ENCODE data around the gene DYRK1B.

Gene DYRK1B

GRCh38 chr19:39832341-39833083 lies 1.4 kb downstream of the DYRK1B start:
- in situ Hi-C loops (cut with MboI; ENCODE audit: low sequenced_read_pairs): no loop called here

GRCh38 chr19:39831679-39832078 lies 2.3 kb downstream of the DYRK1B start:
- in situ Hi-C loops (cut with MboI; ENCODE audit: low sequenced_read_pairs): no loop called here

- in situ Hi-C loops (cut with MboI; ENCODE audit: low sequenced_read_pairs): no loop called here
These were observed 3.1 kb downstream of the DYRK1B start for GRCh38 chr19:39830847-39831246.

DNA sequence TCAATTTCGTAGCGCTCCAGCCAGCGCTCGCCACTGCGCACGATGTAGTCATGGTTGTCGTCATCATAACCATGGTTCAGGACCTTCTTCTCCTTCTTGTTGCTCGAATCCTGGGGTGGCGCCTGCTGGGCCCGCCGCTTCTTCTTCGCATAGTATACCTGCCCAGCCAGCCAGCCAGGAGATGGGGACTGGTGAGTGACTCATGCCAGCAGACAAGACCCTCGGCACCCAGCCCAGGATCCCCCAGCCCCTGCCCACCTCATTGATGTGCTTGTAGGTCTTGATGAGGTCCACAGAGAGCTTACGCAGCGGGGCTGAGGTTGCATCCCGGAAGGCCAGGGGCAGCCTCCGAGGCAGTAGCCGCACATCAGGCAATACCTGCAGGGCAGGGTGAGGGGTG lies 3.6 kb downstream of the DYRK1B start:
- in situ Hi-C loops (cut with MboI; ENCODE audit: low sequenced_read_pairs): no loop called here

DNA sequence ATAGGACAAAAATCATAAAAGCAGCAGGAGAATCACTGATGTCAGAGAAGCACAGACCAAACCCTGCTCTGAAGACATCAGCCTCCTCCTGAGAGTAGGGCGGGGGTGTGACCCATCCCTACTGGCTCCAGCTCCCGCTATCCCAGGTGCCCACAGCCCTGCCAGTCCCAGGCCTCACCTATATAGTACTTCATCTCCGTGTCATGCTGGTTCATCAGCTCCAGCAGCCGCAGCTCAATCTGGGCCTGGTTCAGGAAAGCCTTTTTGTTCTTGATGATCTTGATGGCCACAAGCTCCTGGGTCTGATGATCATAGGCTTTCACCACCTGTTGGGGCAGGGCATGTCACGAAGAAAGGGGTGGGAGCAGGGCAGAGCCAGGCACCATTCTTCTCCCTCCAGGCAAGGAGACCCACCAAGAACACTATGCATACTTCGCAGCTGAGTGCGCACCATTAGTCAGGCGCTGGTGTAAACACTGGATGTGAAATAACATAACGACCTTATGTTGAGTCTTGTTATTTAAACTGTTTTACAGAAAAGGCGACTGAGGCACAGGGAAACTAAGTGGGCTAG lies 4.2 kb downstream of the DYRK1B start:
- in situ Hi-C loops (cut with MboI; ENCODE audit: low sequenced_read_pairs): no loop called here

DNA sequence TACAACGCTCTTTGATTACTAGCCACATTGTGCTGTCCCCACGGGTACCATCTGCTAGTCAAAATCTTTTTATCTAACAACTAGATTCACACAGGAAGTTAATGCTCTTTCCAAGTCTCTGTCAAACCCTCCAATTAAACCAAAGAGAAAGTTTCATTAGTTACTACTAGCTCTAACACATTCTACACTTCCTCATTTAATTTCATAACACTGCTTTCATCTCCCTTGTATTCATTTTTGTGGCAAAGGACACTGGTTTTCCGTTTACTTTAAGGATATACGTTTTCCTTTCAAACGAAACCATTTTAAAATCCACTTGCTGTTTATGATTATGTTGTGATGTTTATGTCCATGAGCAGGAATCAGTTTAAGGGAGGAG lies 5.3 kb downstream of the DYRK1B start:
- in situ Hi-C loops (cut with MboI; ENCODE audit: low sequenced_read_pairs): no loop called here

DNA sequence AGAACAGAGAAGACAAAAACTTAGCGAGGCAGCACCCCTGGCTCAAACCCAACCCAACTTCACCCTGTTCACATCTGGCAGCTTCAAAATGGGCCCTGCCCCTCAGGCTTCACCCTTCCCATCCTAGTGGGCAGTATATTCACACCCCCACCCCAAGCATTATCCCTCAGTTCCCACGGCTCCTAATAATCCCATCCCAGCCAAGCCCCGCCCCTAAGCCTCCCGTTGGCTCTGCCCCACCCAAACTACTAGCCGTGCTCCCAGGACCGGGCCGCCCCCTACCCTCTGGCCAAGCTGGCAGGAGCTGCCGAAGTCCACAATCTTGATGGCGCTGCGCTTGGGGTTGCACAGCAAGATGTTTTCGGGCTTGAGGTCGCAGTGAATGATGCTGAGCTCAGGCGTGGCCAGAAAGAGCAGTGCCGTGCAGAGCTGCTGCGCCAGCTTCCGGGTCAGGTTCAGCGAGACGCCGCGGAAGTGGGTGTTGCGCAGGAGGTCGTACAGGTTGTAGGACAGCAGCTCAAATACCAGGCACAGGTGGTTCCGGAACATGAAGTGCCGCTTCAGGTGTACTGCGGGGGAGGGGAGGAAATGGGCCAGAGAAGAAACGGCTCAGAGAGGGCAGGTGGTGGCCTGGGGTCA lies 5.8 kb downstream of the DYRK1B start:
- in situ Hi-C loops (cut with MboI; ENCODE audit: low sequenced_read_pairs): no loop called here

- in situ Hi-C loops (cut with MboI; ENCODE audit: low sequenced_read_pairs): no loop called here
These were observed 6.7 kb downstream of the DYRK1B start for GRCh38 chr19:39827216-39827615.

DNA sequence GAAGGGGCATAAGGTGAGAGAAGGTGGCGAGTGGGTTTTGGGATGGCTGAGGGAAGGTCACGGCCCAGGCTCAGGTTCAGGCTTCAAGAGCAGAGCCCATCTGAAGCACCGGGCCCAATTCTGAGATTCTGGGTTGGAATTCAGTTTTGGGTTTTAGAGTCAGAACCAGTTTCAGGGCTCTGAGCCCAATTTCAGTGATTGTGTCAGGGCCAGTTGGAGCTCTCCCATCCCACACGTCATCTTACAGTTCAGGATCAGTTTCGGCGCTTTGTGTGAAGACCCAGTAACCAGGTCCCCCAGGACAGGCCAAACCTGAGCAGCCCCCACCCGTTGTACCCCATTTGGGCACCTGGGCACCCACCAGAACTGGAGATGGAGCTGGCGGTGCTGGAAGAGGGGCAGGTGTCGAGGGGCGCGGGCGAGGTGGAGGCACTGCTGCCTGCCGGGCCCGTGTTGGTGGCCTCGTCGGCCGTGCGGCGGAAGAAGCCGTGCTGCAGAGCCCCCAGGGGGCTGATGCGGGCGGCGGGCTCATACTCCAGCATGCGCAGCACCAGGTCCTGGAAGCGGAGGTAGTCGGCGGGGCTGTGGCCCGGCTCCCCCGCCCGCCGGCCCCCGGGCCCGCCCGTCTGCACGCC lies 7.5 kb downstream of the DYRK1B start:
- in situ Hi-C loops (cut with MboI; ENCODE audit: low sequenced_read_pairs): no loop called here

DNA sequence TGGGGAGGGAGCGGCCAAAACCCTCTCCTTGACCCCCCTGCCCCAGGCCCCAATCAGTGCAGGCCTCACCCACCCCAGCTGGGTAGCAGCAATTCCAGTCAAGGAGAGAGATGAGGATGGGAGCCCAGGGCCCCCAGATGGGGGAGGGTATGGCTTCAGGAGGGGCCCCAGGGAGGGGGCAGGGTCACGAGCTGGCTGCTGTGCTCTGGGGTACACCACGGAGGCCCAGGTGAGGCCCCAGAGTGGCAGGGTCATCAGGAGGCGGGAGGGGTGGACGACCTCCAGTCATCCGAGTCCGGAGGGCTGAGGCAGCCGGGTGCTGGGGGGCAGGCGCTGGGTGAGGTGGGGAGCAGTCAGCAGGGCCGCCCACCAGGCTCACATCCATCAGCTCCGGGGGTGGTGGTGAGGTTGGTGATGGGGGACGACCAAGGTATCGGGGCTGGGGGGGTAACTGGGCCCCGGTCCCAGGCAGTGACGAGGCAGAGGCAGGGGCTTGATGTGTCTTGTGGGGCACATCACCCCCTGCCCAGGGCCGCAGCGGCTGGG lies 8.4 kb downstream of the DYRK1B start:
- in situ Hi-C loops (cut with MboI; ENCODE audit: low sequenced_read_pairs): no loop called here

- in situ Hi-C loops (cut with MboI; ENCODE audit: low sequenced_read_pairs): no loop called here
These were observed 8.9 kb downstream of the DYRK1B start for GRCh38 chr19:39825093-39825463.

- in situ Hi-C loops (cut with MboI; ENCODE audit: low sequenced_read_pairs): no loop called here
These were observed 9.5 kb downstream of the DYRK1B start for GRCh38 chr19:39824143-39825092.

DNA sequence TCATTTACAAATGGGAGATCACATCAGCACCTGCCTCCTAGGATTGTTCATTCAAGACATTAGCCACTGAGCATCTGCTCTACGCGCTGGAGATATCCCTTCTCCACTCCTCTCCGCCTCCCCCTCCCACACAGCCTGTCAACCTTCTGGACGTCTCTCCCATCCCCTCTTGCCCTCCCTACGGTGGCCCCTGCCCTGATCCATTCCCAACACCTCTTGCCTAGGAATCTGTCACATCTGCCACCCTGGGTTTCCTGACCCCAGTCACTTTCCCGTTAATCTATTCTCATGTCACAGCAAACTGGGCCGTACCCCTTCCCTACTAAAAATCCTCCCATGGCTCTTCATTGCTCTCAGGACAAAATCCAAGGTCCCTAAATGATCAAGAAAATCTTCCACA lies 10.3 kb downstream of the DYRK1B start:
- in situ Hi-C loops (cut with MboI; ENCODE audit: low sequenced_read_pairs): no loop called here

DNA sequence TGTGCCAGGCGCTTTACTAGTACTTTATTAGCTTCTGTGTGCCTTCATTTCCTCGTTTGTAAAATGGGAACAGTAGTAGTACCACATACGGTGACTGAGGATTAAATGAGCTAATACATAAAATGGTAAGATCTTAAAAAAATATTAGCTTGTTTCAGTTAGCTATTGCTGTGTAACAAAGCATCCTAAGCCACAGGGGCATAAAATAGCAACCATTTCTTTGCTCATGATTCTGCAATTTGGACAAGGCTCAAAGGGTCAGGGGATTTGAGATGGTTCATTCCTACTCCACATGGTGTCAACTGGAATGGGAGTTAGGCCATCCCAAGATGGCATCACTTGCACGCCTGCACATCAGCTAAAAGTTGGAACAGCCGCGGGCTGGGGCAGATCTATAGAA lies 13.3 kb downstream of the DYRK1B start:
- in situ Hi-C loops (cut with MboI; ENCODE audit: low sequenced_read_pairs): no loop called here

DNA sequence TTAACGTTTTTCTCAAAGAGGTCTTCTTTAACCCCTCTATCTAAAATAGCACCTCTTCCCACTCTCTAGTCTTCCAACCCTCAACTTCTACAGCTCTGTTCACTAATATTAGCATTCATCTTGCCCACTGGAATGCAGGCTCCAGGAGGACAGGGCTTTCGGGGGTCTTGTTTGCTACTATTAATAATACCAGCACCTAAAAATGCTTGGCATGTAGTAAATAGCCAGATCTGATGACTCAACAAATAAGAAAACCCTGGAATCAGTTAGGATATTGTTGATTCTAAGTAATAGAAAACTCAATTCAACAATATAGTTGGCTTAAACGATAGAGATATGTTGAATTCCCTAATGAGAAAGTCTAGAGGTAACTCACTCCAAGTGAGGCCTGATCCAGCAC lies 14.2 kb downstream of the DYRK1B start:
- in situ Hi-C loops (cut with MboI; ENCODE audit: low sequenced_read_pairs): no loop called here

DNA sequence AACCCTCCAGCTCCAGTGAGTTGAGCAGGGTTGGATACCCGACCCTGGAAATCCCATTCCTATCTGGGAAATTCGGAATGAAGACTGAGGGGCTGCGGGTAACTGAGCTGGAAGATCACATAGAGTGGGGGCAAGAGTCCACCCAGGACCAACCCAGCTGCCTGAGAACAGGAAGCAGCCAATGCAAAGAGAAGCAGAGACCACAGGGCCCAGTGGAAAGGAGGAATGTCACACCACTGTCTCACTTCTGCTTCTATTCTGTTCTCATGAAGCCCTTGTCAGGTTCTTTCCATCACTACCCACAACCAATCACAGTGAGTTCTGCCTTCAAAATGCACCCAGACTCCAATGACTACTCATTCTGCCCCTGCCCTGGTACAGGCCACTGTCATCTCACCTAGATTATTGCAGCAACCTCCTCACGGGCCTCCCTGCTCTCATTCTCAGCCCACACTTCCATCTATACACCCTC lies 15.3 kb downstream of the DYRK1B start:
- in situ Hi-C loops (cut with MboI; ENCODE audit: low sequenced_read_pairs): no loop called here

GRCh38 chr19:39817888-39818561 lies 15.9 kb downstream of the DYRK1B start:
- in situ Hi-C loops (cut with MboI; ENCODE audit: low sequenced_read_pairs): no loop called here

GRCh38 chr19:39816287-39817048 lies 17.5 kb downstream of the DYRK1B start:
- in situ Hi-C loops (cut with MboI; ENCODE audit: low sequenced_read_pairs): no loop called here

- in situ Hi-C loops (cut with MboI; ENCODE audit: low sequenced_read_pairs): no loop called here
These were observed 19.4 kb downstream of the DYRK1B start for GRCh38 chr19:39814595-39814994.

Data from hTERT RPE-1 (cell line).